ENCODE results near the gene SULT6B1. TPM values are rescaled to one million over a fixed set of nuclear protein-coding genes. Genes with fewer than 3 reads are reported as not detected.

SULT6B1 gene
- polyA plus RNA-seq, 2 of the 4 experiments (the other 2 are of a cell fraction) = not detected

- DNase-seq (ENCODE audit: low read depth in 1 of 2, low spot score in 1 of 2) (no peak), FAIRE-seq (no peak), ATAC-seq (no peak)
- H3K4me3 ChIP-seq = no peak overlapping the region
- no peaks in the 10 kb centered on the region for H3K9me3 ChIP-seq
- CTCF ChIA-PET = interaction anchor here (1.1 kb wide), 1 partner anchor 9 kb away, joined by 3 read pairs; no protein-coding TSS in a partner anchor
- no peak overlapping the region for H3K27ac ChIP-seq
- no peak overlapping the region for H3K4me2 ChIP-seq
- no peaks in the 10 kb centered on the region for H3K4me1 ChIP-seq
- WGBS (ENCODE audit: missing lambda C conversion rate) = 94% methylated on average over 7 of the region's 7 CpGs
- no peak for TF ChIP-seq KDM5A (IDR thresholded peaks at IDR 0.05)
- no peak for TF ChIP-seq CTCF (IDR thresholded peaks at IDR 0.05)
- TF ChIP-seq EHF (CRISPR knock-in tag; IDR thresholded peaks at IDR 0.05) = no peak
- TF ChIP-seq ZC3H11A (IDR thresholded peaks at IDR 0.05) = no peak
- no peak for TF ChIP-seq MAFK (IDR thresholded peaks at IDR 0.05; ENCODE audit: partially characterized antibody)
- TF ChIP-seq HMGXB4 (CRISPR knock-in tag; IDR thresholded peaks at IDR 0.05; ENCODE audit: borderline replicate concordance) = no peak
- TF ChIP-seq RFX5 (IDR thresholded peaks at IDR 0.05) = no peak
- no peak for TF ChIP-seq TFCP2L1 (CRISPR knock-in tag; IDR thresholded peaks at IDR 0.05)
- TF ChIP-seq NPAS2 (CRISPR knock-in tag; IDR thresholded peaks at IDR 0.05; ENCODE audit: borderline replicate concordance) = no peak
- no peak for TF ChIP-seq E2F6 (IDR thresholded peaks at IDR 0.05; ENCODE audit: borderline replicate concordance, low read depth)
- TF ChIP-seq RAD21 (conservative IDR thresholded peaks at IDR 0.05 in 1 of 2, IDR thresholded peaks at IDR 0.05 in 1 of 2) = no peak
- TF ChIP-seq ZSCAN20 (CRISPR knock-in tag; IDR thresholded peaks at IDR 0.05) = no peak
- TF ChIP-seq REST (IDR thresholded peaks at IDR 0.05) = no peak
- no peak for TF ChIP-seq RCOR1 (IDR thresholded peaks at IDR 0.05; ENCODE audit: low read depth, low read length)
- TF ChIP-seq CHD2 (IDR thresholded peaks at IDR 0.05; ENCODE audit: low read length, partially characterized antibody) = no peak
- no peak for TF ChIP-seq ZFP36 (IDR thresholded peaks at IDR 0.05; ENCODE audit: borderline replicate concordance, partially characterized antibody)
- no peak for TF ChIP-seq MAX (IDR thresholded peaks at IDR 0.05)
- TF ChIP-seq KDM1A (IDR thresholded peaks at IDR 0.05; ENCODE audit: low read depth) = no peak
- TF ChIP-seq HOXB5 (CRISPR knock-in tag; IDR thresholded peaks at IDR 0.05) = no peak
- TF ChIP-seq SMC3 (IDR thresholded peaks at IDR 0.05) = no peak
- POLR2A ChIA-PET = no interaction called here
Measured at GRCh38 chr2:37148325-37148724, 40.1 kb downstream of the SULT6B1 start.

All from A549 (cell line).